NCI-H2029 treated with DMSO at 0.1 percent for 48 hours (cell line): Measurements from ENCODE around the gene CHCHD6.

ENCODE experiments used
- DNase-seq: peaks from one replicate; lab custom pipeline; 2025; lab: John Stamatoyannopoulos, UW

The CHCHD6 gene

DNA sequence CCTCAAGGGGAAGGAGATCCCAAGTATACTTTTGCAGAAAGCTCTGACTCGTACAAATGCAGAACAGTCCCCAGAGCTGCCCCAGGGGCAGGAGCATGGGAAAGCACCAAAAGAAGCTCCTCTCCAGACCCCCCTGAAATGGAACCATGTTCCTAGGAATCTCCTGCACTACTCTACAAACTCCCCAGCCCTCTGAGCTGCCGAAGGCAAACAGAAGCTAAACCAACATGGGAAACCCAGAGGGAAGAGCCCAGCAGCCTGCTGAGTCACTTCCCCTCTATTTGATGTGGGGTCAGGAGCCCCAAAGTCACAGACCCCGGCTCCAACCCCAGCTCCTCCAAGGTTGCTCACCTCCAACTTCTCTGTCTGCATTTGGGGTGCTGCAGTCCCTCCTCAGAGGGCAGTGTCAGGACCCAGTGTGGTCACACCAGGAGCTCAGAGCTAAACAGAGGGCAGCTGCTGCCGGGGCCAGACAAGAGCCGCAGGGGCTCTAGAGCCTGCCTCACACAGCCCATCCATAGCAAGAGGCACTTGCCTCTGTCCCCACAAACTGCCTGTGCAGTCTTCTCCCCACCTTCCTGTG, 275.1 kb downstream of the CHCHD6 start:
- DNase-seq: no peak

DNA sequence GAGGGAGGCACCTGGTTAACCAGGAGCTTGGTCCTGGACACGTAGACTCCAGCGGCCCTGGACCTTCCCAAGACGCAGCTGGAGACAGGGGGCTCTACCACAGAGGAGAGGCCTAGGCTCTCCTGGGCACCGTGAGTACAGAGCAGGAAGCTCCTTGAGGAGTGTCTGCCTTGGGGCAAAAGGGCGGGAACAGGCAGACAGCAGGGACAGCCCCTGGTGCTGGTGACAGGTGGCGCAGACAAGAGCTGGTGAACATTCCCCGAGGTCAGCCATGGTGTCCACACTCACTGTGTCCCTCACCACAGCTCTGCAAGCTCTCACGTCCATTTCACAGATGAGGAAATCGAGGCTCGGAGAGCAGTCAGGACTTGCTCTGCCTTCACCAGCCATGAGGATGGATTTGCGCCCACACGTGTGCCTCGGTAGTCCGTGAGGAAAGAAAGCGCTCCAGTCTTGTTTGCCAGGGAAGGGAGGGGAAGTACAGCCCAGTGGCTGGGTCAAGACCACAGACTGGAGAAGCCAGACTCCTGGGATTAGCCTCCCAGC, 276.3 kb downstream of the CHCHD6 start:
- DNase-seq: no peak

DNA sequence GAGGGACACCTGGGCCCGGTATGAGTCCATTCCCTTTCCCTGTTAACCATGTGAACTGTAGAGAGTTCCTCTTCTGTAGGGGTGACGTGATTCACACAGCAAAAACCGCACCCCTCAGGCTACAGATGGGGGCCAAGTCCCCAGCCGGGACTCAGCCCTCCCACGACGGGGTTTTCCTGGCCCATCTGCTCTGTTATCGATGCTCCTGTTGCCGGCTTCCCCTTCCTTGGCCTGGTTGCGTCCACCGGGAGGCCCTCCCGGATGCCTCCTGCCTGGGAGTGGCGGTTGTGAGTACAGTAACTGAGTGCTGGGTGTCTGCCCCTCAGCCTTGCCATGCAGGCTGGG, 278.1 kb downstream of the CHCHD6 start:
- DNase-seq: no peak

DNA sequence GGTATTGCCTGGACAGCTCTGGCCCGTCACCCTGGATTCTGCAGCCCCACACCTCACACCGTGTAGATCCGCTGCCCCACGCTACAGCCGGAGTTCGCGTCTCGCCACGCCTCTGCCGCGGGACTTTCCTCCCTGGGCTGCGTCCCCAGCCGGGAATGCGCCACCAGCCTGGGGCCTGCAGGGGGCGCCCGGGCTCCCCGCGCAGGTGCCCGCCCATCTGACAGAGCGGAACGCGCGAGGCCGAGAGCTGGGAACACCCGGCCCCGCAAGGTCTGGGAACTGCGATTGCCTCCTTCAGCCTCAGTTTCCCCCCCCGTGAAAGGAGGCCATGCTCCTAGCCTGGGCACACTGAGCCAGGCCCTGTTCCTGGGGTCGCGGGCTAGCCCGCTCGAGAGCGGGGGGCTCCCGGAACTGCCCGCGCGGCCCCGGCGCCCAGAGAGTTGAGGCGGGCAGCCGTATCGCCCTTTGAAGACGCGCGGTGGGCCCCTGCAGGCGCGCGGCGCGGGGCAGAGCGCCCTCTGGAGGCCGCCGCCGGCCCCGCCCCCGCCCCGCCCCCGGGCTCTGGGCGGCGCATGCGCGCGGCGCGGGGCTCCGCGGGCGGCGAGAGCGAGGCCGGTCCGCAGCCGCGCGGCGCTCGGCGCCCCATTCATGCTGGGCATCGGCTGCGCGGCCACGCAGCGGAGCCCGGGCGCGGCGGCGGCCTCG, 278.6 kb downstream of the CHCHD6 start, which contains the start of gene PLXNA1:
TSS of gene PLXNA1 (plus strand) at position 645 of the 705 bp plus-strand sequence. CDS start 5,479 bp downstream, outside the sequence.
- DNase-seq: peak; percentile 62

DNA sequence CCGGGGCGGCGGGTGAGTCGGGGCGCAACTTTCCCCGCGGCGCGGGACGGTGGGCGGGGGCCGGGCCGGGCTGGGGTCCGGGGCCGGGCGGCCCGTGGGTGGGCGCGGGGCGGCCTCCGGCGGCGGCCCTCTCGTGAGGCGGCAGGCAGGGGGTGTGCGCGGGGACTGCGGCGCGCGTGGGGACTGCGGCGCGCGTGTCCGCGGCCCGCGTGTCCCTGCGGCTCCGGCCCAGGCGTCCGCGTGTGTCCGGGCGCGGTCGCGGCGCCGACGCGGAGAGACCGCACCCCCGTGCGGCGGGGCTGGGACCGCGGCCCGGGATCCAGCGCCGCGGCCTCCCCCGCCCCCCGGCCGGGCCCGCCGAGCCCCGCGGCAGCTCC, 279.2 kb downstream of the CHCHD6 start:
- no peak for DNase-seq

DNA sequence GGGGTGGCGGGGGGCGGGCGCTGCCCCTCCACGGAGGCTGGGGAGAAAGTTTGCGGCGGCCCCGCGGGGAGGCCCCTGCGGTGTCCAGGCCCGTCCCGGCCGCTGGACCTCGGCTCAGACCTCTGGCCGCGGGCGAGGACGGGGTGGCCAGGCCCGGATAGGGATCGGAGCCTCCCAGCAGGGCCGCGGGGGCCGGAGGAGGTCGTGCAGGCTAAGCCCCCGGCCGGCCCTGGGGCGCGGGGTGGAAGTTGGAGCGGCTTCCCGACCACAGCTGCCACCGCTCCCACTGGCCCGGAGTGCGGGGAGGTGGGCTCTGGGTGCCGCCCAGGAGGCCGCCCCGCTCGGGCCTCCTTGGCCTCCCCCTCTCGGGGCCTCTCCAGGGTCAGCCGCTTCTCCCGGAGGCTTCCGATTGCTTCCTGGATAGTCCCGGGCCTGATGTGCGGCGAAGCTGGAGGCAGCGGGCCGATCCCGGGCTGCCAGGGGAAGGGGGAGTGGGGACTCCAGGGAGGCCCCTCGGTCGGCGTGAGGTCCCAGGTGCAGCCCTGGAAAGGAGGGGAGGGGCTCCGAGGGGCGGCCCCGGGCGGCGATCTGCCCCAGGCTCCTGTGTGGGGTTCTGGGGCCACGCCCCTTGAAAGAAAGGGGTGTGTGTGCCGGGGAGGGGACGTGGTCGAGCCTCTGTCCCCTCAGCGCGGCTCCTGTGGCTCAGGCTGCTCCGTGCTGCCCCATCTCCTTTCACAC, 279.8 kb downstream of the CHCHD6 start:
- no peak for DNase-seq

DNA sequence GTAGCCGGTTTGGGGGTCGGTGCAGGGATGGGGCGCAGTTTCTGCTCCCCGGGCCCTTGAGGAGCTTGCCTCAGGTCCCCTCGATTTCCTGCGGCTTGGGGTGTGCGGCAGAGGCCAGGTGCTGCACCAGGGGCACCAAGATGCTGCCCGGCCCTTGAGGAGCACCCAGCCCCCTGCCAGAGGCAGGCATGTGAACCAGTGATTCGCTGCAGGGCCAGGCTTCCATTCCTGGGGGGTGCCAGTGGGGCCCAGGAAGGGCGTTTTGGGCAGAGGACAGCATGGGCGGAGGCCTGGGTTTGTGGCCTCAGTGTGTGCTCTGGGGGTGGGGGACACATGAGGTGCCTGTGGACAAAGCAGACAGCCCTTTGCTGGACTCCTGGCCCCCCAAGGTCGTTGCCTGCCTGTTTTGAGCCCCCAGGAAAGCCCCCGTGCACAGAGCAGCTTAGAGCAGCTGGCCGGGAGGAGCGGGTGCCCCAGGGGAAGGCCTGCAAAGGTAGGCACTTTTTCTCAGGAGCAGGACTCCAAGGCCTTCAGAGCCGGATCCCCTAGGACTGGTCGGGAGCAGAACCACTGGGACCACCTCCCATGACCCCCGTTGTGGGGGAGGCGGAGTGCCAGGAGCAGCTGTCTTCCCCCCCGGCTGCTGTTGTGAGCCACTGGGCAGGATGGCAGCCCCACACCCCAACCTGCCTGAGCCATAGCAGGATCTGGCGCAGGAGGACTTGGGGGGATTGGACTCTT, 280.5 kb downstream of the CHCHD6 start:
- DNase-seq: no peak

DNA sequence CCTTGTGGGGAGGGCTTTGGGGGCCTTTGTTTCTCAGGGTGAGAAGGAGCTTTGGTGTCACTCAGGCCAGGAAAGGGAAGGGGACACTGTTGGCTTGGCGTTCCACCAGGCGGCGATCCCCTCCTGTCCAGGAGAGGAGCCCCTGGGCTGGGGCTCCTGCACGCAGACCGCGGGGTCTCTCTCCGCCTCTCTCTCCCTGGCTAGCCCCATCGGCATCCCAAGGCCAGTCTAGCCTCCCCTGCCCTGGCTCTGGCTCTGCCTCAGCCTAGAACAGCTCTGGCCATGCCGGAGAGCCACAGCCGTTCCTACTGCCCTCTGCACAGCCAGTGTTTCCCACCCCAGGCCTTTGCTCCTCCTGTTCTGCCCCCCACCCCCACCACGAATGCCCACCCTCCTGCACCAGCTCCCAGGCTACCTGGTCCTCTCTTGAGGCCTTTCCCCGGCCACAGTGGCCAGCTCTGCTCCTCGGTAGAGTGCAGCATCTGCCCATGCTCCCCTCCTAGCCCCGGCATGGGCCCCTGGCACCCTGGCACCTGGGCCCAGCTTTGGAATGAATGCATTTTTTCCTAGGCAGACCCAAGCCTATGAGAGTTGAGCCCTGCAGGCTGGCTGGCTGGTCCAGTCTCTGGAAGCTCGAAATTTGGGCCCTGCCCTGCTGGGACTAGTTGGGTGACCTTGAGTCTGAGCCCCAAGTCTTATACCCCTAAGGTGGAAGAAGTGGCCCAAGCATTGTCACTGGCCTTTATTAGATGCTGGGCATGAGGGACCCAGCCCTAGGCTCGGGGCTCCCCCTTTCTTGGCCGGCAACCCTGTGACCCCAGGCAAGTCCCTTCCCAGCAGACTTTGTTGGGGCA, 281.3 kb downstream of the CHCHD6 start:
- DNase-seq: no peak

DNA sequence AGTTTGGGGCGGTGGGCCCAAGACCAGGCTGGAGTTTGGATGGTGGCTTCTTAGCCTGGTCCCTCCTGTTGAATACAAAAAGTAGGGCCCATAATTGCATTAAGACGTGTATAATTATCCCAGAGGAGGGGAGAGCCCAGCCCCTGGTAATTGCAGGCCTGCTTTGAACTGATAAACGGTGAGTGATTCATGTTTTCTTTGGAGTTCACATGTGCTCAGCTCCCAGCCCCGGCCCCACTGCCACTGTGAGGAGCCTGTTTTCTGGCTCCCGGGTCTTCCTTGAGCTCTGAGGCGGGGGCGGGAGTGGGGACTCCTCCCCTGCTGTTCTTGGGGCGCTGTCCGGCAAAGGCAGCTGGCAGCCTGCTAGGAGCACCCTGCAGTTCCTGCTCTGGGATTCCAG, 282.0 kb downstream of the CHCHD6 start:
- no peak for DNase-seq

DNA sequence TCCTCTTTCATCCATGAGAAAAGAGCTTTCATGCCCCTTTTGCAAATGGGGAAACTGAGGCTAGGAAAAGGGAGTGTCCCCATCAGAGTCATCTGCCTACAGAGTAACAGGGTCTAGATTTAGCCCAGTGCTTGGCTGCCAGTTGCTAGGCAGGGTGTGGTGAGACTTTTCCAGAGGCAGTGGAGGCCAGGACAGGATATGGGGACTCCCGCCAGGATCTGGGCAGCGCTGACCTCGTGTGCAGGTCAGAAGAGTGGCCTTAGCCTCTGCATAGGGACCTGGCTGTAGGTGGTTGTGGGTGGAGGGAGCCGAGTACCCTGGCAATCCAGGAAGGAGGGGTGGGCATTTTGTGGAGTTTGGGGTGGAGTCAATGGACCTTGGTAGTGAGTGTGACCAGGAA, 283.1 kb downstream of the CHCHD6 start:
- DNase-seq: no peak

DNA sequence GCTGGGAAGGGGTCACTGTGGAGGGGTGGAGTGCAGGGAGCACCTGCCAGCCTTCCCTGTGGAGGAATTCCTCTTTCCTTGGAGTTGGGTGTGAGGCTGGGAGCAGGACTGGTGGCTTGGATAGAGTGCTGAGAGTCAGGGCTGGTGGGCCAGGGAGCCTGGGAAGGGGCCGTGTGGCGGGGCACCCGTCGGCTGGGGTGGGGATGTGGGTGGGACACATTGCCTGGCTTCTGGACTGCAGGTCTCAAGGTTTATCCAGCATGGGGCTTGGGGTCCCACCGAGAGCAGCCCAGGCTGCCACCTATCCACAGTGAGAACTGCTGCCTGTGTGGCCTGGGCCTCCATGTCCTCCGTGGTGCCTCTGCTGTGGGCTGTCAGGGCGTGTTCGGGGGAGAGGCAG, 283.6 kb downstream of the CHCHD6 start:
- no peak for DNase-seq

DNA sequence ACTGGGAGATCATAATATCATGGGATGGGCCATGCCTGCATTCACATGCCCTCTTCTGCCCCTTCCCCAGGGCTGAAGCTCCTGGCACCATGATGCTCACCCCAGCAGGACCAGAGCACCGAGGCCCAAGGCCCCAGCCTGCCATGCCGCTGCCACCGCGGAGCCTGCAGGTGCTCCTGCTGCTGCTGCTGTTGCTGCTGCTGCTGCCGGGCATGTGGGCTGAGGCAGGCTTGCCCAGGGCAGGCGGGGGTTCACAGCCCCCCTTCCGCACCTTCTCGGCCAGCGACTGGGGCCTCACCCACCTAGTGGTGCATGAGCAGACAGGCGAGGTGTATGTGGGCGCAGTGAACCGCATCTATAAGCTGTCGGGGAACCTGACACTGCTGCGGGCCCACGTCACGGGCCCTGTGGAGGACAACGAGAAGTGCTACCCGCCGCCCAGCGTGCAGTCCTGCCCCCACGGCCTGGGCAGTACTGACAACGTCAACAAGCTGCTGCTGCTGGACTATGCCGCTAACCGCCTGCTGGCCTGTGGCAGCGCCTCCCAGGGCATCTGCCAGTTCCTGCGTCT, 284.5 kb downstream of the CHCHD6 start:
- DNase-seq: no peak

DNA sequence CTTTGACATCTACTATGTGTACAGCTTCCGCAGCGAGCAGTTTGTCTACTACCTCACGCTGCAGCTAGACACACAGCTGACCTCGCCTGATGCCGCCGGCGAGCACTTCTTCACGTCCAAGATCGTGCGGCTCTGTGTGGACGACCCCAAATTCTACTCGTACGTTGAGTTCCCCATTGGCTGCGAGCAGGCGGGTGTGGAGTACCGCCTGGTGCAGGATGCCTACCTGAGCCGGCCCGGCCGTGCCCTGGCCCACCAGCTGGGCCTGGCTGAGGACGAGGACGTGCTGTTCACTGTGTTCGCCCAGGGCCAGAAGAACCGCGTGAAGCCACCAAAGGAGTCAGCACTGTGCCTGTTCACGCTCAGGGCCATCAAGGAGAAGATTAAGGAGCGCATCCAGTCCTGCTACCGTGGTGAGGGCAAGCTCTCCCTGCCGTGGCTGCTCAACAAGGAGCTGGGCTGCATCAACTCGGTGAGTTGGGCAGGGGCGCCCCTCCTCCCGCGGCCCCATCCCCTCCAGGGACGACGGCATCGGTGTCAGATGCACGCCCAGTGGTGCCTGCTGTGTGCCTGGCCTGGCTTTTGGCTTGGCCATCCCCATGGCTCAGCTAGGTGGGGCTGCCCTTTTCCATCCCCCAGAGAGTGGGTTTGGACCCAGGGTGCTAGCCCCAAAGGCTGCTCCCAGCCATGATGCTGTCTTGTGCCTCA, 285.4 kb downstream of the CHCHD6 start:
- DNase-seq: no peak

DNA sequence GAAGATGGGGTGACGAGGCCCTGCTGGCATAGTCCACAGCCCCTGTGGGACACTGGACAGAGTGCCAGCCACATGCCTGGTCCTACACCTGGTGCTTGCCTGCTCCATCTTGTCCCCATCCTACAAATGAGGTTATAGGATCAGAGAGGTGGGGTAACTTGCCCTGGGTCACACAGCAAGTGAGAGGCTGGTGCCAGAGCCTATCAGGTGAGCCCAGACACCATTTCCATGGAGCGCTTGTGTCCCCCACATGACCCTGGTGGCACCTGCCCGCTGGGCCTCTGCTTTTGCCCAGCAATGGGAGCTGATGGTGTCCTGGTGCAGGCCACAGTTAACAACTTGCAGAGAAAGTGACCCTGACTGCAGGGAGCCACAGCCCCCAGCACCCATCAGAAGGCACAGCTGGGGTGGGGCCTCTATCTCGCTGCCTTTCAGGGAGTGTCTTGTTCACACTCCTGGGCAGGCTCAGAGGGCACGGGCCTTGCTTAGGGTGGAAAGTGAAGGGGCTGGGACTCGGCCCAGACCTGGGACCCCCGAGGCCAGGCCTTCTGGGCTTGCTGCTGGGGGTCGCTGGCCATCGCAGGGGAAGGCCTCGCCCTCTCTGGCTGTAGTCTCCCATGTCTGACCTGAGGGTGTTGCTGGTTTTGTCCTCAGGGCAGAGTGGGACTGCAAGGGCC, 286.1 kb downstream of the CHCHD6 start:
- DNase-seq: no peak

DNA sequence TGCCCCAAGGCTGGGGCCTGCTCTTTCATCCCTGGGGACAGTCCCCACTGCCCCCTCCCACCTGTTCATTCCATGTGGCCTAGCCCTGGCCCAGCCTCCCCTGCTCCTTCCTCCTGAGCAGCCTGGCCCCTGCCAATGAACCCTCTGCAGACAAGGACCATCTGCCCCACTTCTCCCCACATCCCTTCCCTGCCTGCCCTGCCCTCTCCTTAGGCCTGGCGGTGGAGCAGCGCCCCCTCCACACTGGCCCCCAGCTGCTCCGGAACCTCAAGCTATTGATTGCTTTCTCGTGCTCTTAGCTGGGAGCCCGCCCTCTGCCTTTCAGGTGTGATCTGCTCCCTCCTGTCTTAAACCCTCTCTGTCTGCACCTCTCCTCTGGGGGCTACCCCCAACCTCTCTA, 286.9 kb downstream of the CHCHD6 start:
- no peak for DNase-seq

DNA sequence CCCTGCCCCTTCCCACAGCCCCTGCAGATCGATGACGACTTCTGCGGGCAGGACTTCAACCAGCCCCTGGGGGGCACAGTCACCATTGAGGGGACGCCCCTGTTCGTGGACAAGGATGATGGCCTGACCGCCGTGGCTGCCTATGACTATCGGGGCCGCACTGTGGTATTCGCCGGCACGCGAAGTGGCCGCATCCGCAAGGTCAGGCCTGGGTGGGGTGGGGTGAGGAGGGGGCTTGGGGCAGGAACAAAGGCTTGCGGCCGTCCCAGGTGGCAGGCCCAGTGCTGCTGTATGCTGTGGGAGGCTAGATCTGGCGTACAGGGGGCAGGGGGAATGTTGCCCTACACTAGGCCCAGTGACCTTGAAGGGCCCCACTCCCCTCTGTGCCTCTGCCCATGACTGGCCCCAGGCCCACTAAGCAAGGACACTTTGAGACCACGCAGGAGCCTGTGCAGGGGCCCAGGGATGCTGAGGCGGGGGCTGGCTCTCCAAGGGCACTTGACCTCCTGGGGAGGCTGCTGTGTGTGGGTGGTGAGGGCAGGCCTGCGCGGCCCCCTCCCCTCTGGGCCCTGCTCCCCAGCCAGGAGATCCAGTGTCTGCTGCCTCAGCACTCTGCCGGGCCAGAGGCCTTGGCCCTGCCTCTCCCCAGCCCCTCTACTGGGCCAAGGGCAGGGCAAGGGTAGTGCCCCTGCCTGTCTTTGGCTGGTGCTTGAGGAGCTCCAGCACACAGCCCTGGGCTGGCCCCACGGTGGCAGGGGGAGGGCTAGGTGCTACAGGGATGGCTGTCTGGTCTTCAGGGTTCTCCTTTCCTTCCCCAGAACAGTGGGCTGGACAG, 287.5 kb downstream of the CHCHD6 start:
- no peak for DNase-seq

DNA sequence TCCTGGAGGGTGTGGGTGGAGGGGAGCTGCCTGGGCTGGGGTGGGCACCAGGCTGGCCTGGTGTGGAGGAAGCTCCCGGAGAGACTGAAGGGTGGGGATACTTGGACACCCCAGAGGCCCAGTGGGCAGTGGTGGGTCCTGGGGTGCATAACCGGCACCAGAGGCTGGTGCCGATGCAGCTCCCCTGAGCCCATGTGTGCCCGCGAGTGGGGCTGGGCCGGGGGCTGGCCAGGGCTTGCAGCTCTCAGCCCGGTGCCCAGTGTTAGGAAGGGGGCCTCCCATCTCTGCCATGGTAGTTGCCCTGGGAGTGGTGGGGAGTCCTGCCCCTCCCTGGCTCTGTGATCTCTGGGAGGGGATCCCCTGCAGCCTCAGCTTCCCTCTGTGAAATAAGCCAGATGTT, 288.2 kb downstream of the CHCHD6 start:
- no peak for DNase-seq

DNA sequence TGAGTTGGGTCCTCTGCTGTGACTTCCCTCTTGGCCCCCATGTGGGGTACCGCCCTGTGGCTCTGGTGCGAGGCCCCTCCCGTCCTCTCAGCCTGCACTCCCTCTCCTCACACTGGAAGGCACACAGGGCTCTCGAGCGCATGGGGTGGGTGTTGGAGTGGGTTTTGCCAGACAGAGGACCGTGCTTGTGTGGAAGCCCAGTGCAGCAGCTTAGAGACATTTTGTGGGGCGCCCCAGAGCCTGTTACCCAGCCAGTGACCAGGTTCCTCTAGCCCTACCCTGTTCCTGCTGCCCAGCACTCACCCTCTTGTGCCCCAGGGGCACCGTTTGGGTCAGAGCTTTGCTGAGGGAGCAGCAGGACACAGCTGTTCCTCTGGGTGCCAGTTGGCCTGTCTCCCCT, 288.7 kb downstream of the CHCHD6 start:
- DNase-seq: no peak

DNA sequence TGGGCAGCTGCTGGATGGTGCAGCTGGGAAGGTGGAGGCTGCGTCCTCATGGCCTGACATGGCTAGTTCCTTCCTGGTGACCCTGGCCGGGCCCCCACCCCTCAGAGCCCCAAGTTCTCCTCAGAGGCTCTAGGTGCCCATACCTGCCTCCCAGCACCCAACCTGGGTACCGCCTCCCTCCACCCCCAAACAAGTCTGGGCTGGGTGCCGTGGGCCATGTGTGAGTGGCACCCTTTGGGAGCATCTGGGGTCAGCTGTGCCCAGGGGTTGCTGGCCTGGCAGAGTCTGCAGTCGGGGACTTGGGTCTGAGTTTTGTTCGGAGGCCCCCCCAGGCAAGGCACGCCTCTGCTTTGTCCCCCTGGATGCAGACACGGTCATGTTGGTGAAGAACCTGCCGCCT, 289.4 kb downstream of the CHCHD6 start:
- DNase-seq: no peak
